Right renal cortex interstitium (tissue), 3 donors: ENCODE measurements around the gene BLOC1S6. TPM values are rescaled to one million over a fixed set of nuclear protein-coding genes. Genes with fewer than 3 reads are reported as not detected.

Experiments used
- DNase-seq, 3 donors: peaks; one replicate each; pipeline ENCODE4 v3.0.0-alpha.2; 2013; ENCODE audit warnings: low read depth in 3 of 3, low spot score in 2 of 3
- polyA plus RNA-seq, 3 donors: library from polyadenylated mRNA; unstranded; fragments of 120-200 nt; gene quantifications; one replicate each; pipeline ENCODE4 v1.2.1, GENCODE V29; 2013; ENCODE audit not compliant: insufficient read length in 3 of 3

The BLOC1S6 gene
- polyA plus RNA-seq, 3 donors: 44.6 to 50.4 (median 49.8) TPM

GRCh38 chr15:45586601-45587094 lies 531 bp upstream of the BLOC1S6 start:
- DNase-seq: peak in 2 of 3 donors; percentile 57 to 64

- no peak for DNase-seq
Measured at GRCh38 chr15:45587863-45588170, 638 bp downstream of the BLOC1S6 start.

GRCh38 chr15:45588219-45588875 lies 1.2 kb downstream of the BLOC1S6 start:
- peak in 1 of 3 donors; percentile 19 for DNase-seq

- DNase-seq: no peak
Measured at GRCh38 chr15:45589256-45589655, 2.1 kb downstream of the BLOC1S6 start.

GRCh38 chr15:45594319-45594718 lies 7.1 kb downstream of the BLOC1S6 start:
- no peak for DNase-seq

- DNase-seq: no peak
Measured at GRCh38 chr15:45594835-45595530, 7.8 kb downstream of the BLOC1S6 start.

GRCh38 chr15:45603881-45604280 lies 16.7 kb downstream of the BLOC1S6 start:
- DNase-seq: no peak

GRCh38 chr15:45604326-45604725 lies 17.1 kb downstream of the BLOC1S6 start:
- DNase-seq: no peak

GRCh38 chr15:45606413-45606812 lies 19.2 kb downstream of the BLOC1S6 start:
- DNase-seq: no peak

- no peak for DNase-seq
Measured at GRCh38 chr15:45606841-45607240, 19.7 kb downstream of the BLOC1S6 start.

GRCh38 chr15:45611305-45611704 lies 24.1 kb downstream of the BLOC1S6 start:
- DNase-seq: no peak

- no peak for DNase-seq
Measured at GRCh38 chr15:45612790-45613415, 25.7 kb downstream of the BLOC1S6 start.

GRCh38 chr15:45616901-45617323 lies 29.7 kb downstream of the BLOC1S6 start:
- DNase-seq: no peak

- DNase-seq: no peak
Measured at GRCh38 chr15:45618813-45619212, 31.6 kb downstream of the BLOC1S6 start.

GRCh38 chr15:45628136-45628535 lies 41.0 kb downstream of the BLOC1S6 start:
- no peak for DNase-seq

- DNase-seq: no peak
Measured at GRCh38 chr15:45630917-45631691, 43.9 kb downstream of the BLOC1S6 start.

- no peak for DNase-seq
Measured at GRCh38 chr15:45631776-45632175, 44.6 kb downstream of the BLOC1S6 start.

- DNase-seq: no peak
Measured at GRCh38 chr15:45634432-45635190, 47.4 kb downstream of the BLOC1S6 start, which contains the start of gene SQOR. Gene SQOR, plus strand, starts transcription at chr15:45635029. Its CDS starts 23,895 bp downstream, at chr15:45658924.

- DNase-seq: no peak
Measured at GRCh38 chr15:45635191-45635638, 48.0 kb downstream of the BLOC1S6 start.

GRCh38 chr15:45635763-45636292 lies 48.6 kb downstream of the BLOC1S6 start:
- no peak for DNase-seq
